SJCRH30 (cell line): ENCODE measurements around the gene ZFP3. TPM values are rescaled to one million over a fixed set of nuclear protein-coding genes. Genes with fewer than 3 reads are reported as not detected.
"Not testable (repeated sequence)": the region's sequence is repeated elsewhere in the genome, so short reads cannot be mapped to it uniquely, and the experiment has no call there.

Source experiments
- DNase-seq, 2 experiments: peaks; one replicate each; pipeline ENCODE4 v3.0.0-alpha.2; 2015 to 2020
- H3K27ac ChIP-seq: fragments of 250-450 bp; sonication (Bioruptor Pico); 2 replicates; pipeline ENCODE4 v1.5.1; 2020; ENCODE audit warnings: mild to moderate bottlenecking, moderate library complexity
- H3K27me3 ChIP-seq: fragments of 250-450 bp; sonication (Bioruptor Pico); 2 replicates; pipeline ENCODE4 v1.5.1; 2020; ENCODE audit warnings: mild to moderate bottlenecking, moderate library complexity
- H3K36me3 ChIP-seq: fragments of 250-450 bp; sonication (Bioruptor Pico); 2 replicates; pipeline ENCODE4 v1.5.1; 2020; ENCODE audit warnings: mild to moderate bottlenecking, moderate library complexity
- H3K4me1 ChIP-seq: fragments of 250-450 bp; sonication (Bioruptor Pico); 2 replicates; pipeline ENCODE4 v1.5.1; 2020; ENCODE audit warnings: mild to moderate bottlenecking, moderate library complexity
- H3K4me3 ChIP-seq: fragments of 250-450 bp; sonication (Bioruptor Pico); 2 replicates; pipeline ENCODE4 v1.5.1; 2020; ENCODE audit warnings: mild to moderate bottlenecking, moderate library complexity
- H3K9me3 ChIP-seq: fragments of 250-450 bp; sonication (Bioruptor Pico); replicated peaks from 2 replicates; pipeline ENCODE4 v1.5.1; 2020; ENCODE audit warnings: mild to moderate bottlenecking, moderate library complexity
- total RNA-seq: library from RNA; depleted of rRNA; stranded (reverse); fragments of >200 nt; shearing (Covaris generic); gene quantifications from 2 replicates; pipeline ENCODE4 v1.2.3, GENCODE V29; 2014

ZFP3 gene
- total RNA-seq, 1 experiment from 2014 or later = 1.7 TPM

- peak; percentile 80 to 82 for DNase-seq
- Histone ChIP-seq H3K27me3 (no peaks in the 10 kb centered on the region), H3K36me3 (no peaks in the 10 kb centered on the region; the same call in 1 of the 2 replicates), H3K27ac (peak within 1 kb of the TSS; percentile 32), H3K4me1 (no peaks in the 10 kb centered on the region), H3K9me3 (no peaks in the 10 kb centered on the region), H3K4me3 (peak within 1 kb of the TSS; percentile 71)
These were observed 33.3 kb downstream of the ZFP3 start, which contains the start of gene ZNF232 for GRCh38 chr17:5111402-5112204. Gene ZNF232 (minus strand): TSS chr17:5111878. CDS start chr17:5111822, 56 bp downstream.

- Histone ChIP-seq H3K9me3 (no peaks in the 10 kb centered on the region), H3K36me3 (no peaks in the 10 kb centered on the region), H3K4me1 (peaks cover 4% of the 10 kb centered on the region), H3K27me3 (no peaks in the 10 kb centered on the region), H3K4me3 (no peak within 1 kb of the TSS), H3K27ac (no peak within 1 kb of the TSS)
- no peak for DNase-seq
These were observed 37.7 kb downstream of the ZFP3 start, which contains the start of gene USP6 for GRCh38 chr17:5115673-5116651. Gene USP6 (plus strand): TSS chr17:5116032. CDS start chr17:5130368, 14,336 bp downstream.

GRCh38 chr17:5118219-5118618, 40.0 kb downstream of the ZFP3 start:
- Histone ChIP-seq H3K9me3 (no peaks in the 10 kb centered on the region), H3K4me1 (peaks cover 8% of the 10 kb centered on the region), H3K36me3 (no peaks in the 10 kb centered on the region), H3K27ac (no peak overlapping the region), H3K4me3 (no peak overlapping the region), H3K27me3 (no peaks in the 10 kb centered on the region)
- DNase-seq = no peak

GRCh38 chr17:5120036-5120435, 41.8 kb downstream of the ZFP3 start:
- Histone ChIP-seq H3K4me1 (peaks cover 8% of the 10 kb centered on the region), H3K4me3 (no peak overlapping the region), H3K36me3 (no peaks in the 10 kb centered on the region), H3K27ac (no peak overlapping the region), H3K9me3 (no peaks in the 10 kb centered on the region), H3K27me3 (no peaks in the 10 kb centered on the region)
- DNase-seq = no peak

GRCh38 chr17:5120436-5121185, 42.3 kb downstream of the ZFP3 start:
- not testable (repeated sequence) for H3K27ac ChIP-seq, H3K4me1 ChIP-seq, H3K9me3 ChIP-seq, H3K36me3 ChIP-seq, H3K27me3 ChIP-seq, H3K4me3 ChIP-seq
- DNase-seq = peak; percentile 72 to 80

- peak in 1 of 2 experiments; percentile 2 for DNase-seq
- H3K27me3 ChIP-seq = no peaks in the 10 kb centered on the region
- H3K4me3 ChIP-seq = no peak overlapping the region
- peaks cover 8% of the 10 kb centered on the region for H3K4me1 ChIP-seq
- no peaks in the 10 kb centered on the region for H3K36me3 ChIP-seq
- no peak overlapping the region for H3K27ac ChIP-seq
- H3K9me3 ChIP-seq = no peaks in the 10 kb centered on the region
These were observed 43.0 kb downstream of the ZFP3 start for GRCh38 chr17:5121186-5121841.

- not testable (repeated sequence) for DNase-seq, H3K9me3 ChIP-seq, H3K36me3 ChIP-seq, H3K4me3 ChIP-seq, H3K4me1 ChIP-seq, H3K27me3 ChIP-seq, H3K27ac ChIP-seq
These were observed 43.8 kb downstream of the ZFP3 start for GRCh38 chr17:5122056-5122455.

- peaks cover 8% of the 10 kb centered on the region for H3K4me1 ChIP-seq
- H3K9me3 ChIP-seq = no peaks in the 10 kb centered on the region
- no peak overlapping the region for H3K4me3 ChIP-seq
- H3K36me3 ChIP-seq = no peaks in the 10 kb centered on the region
- H3K27me3 ChIP-seq = no peaks in the 10 kb centered on the region
- no peak for DNase-seq
- no peak overlapping the region for H3K27ac ChIP-seq
These were observed 44.5 kb downstream of the ZFP3 start for GRCh38 chr17:5122586-5123342.

GRCh38 chr17:5123343-5124124, 45.3 kb downstream of the ZFP3 start:
- no peaks in the 10 kb centered on the region for H3K9me3 ChIP-seq
- no peak for DNase-seq
- H3K36me3 ChIP-seq = no peaks in the 10 kb centered on the region
- no peaks in the 10 kb centered on the region for H3K27me3 ChIP-seq
- no peak overlapping the region for H3K4me3 ChIP-seq
- peaks cover 8% of the 10 kb centered on the region for H3K4me1 ChIP-seq
- H3K27ac ChIP-seq = no peak overlapping the region

- H3K36me3 ChIP-seq, H3K4me3 ChIP-seq, H3K9me3 ChIP-seq, H3K27ac ChIP-seq, H3K27me3 ChIP-seq, H3K4me1 ChIP-seq: not testable (repeated sequence)
- DNase-seq = peak; percentile 55 to 57
These were observed 46.0 kb downstream of the ZFP3 start for GRCh38 chr17:5124125-5124760.

- H3K4me1 ChIP-seq, DNase-seq, H3K27ac ChIP-seq, H3K36me3 ChIP-seq, H3K27me3 ChIP-seq, H3K4me3 ChIP-seq, H3K9me3 ChIP-seq: not testable (repeated sequence)
These were observed 46.6 kb downstream of the ZFP3 start for GRCh38 chr17:5124896-5125295.

- H3K36me3 ChIP-seq = no peaks in the 10 kb centered on the region
- no peak overlapping the region for H3K4me3 ChIP-seq
- H3K27ac ChIP-seq = no peak overlapping the region
- H3K27me3 ChIP-seq = no peaks in the 10 kb centered on the region
- H3K4me1 ChIP-seq = no peaks in the 10 kb centered on the region
- H3K9me3 ChIP-seq = no peaks in the 10 kb centered on the region
- DNase-seq = no peak
These were observed 48.6 kb downstream of the ZFP3 start for GRCh38 chr17:5126719-5127488.
